Breast epithelium (tissue), 3 donors: ENCODE measurements around the gene CCL13.

Experiments
- POLR2A ChIP-seq: fragments of 450-650 bp; IDR thresholded peaks from one replicate; pipeline ENCODE4 v1.6.1; 2016; ENCODE audit warnings: antibody characterized with exemption, mild to moderate bottlenecking, moderate library complexity
- TF ChIP-seq, protein P1 (sequence below), 3 donors: fragments of 450-650 bp; IDR thresholded peaks; one replicate each; pipeline ENCODE4 v1.5.1; 2016 to 2017; ENCODE audit warnings: antibody characterized with exemption in 3 of 3, mild to moderate bottlenecking in 3 of 3, moderate library complexity in 3 of 3

- TF ChIP-seq POLR2A = no peak
- TF ChIP-seq, protein P1, sequence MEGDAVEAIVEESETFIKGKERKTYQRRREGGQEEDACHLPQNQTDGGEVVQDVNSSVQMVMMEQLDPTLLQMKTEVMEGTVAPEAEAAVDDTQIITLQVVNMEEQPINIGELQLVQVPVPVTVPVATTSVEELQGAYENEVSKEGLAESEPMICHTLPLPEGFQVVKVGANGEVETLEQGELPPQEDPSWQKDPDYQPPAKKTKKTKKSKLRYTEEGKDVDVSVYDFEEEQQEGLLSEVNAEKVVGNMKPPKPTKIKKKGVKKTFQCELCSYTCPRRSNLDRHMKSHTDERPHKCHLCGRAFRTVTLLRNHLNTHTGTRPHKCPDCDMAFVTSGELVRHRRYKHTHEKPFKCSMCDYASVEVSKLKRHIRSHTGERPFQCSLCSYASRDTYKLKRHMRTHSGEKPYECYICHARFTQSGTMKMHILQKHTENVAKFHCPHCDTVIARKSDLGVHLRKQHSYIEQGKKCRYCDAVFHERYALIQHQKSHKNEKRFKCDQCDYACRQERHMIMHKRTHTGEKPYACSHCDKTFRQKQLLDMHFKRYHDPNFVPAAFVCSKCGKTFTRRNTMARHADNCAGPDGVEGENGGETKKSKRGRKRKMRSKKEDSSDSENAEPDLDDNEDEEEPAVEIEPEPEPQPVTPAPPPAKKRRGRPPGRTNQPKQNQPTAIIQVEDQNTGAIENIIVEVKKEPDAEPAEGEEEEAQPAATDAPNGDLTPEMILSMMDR (IDR thresholded peaks at IDR 0.05) = no peak
Measured at GRCh38 chr17:34391241-34391640, 35.0 kb downstream of the CCL13 start.
